ENCODE measurements around the gene LRMDA. TPM values are rescaled to one million over a fixed set of nuclear protein-coding genes. Genes with fewer than 3 reads are reported as not detected.

Gene LRMDA
- total and polyA plus RNA-seq, 2 of the 4 experiments (the other 2 are of a cell fraction): 0.07 TPM; not detected in 1

DNA sequence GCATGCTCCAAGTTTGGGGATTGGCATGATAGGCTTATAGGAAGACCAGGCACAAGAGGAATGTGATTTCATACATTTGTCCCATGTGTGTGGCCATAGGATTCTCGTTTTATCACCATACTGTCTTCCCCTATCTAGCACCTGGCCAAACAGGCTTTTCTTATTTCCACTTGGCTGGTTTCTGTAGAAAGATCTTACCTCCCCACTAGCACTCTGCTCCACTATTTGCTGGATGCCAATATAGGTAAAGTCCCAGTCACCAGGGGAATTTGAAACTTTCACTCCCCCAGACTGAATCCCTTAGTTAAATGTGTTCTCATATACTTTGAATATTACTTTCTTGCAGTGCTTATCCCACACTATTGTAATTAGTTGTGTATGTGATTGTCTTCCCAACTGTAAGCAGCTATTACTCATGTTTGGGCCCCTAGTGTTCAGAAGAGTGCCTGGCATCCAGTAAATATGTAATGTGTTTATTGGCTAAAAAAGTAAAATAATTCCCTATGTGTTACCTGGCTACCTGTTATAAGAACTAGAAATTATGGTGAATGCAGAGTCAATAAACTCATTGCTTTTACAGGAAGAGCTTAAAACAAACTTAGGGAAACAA lies 109.0 kb downstream of the LRMDA start:
- Histone ChIP-seq H3K4me1 (ENCODE audit: control insufficient read depth, insufficient read depth, low read length) (peaks cover 2% of the 10 kb centered on the region; the same call in 1 of the 2 replicates), H3K9ac (ENCODE audit: low read depth, low read length) (no peak overlapping the region), H3K14ac (replicated peaks; ENCODE audit: low read depth, low read length) (no peak overlapping the region), H4K91ac (ENCODE audit: insufficient read depth, low read depth, low read length) (no peak overlapping the region), H3K9me3 (ENCODE audit: control insufficient read depth, insufficient read depth, low read length) (no peaks in the 10 kb centered on the region), H3K4ac (ENCODE audit: low read depth, low read length) (no peak overlapping the region), H3K9me1 (ENCODE audit: insufficient read depth, low read length) (no peaks in the 10 kb centered on the region; the same call in 1 of the 2 replicates), H2AFZ (replicated peaks; ENCODE audit: low read length, poor library complexity) (no peak overlapping the region), H4K5ac (ENCODE audit: low read depth, low read length) (no peak overlapping the region), H4K8ac (ENCODE audit: low read depth in 2 of 2, low read length in 2 of 2) (no peak overlapping the region), H3K4me2 (ENCODE audit: low read depth, low read length) (no peak overlapping the region), H2BK15ac (ENCODE audit: low read depth, low read length) (no peak overlapping the region), H3K56ac (ENCODE audit: extremely low read depth, insufficient read depth, low read length) (no peak overlapping the region), H3K27me3 (ENCODE audit: control insufficient read depth, insufficient read depth, low read length) (peaks cover 10% of the 10 kb centered on the region), H3K79me1 (ENCODE audit: low read depth in 1 of 2, low read length in 2 of 2) (no peaks in the 10 kb centered on the region), H2BK20ac (ENCODE audit: low read depth, low read length) (no peak overlapping the region), H3K36me3 (ENCODE audit: control insufficient read depth, insufficient read depth, low read length) (no peaks in the 10 kb centered on the region), H2BK120ac (ENCODE audit: low read depth, low read length) (no peak overlapping the region), H4K20me1 (ENCODE audit: insufficient read depth, low read length) (no peaks in the 10 kb centered on the region), H2BK5ac (ENCODE audit: low read depth, low read length, poor library complexity, severe bottlenecking) (no peak overlapping the region), H2AK5ac (ENCODE audit: low read depth, low read length) (no peak overlapping the region), H3K27ac (ENCODE audit: insufficient read depth, low read length) (no peak overlapping the region), H3K23ac (ENCODE audit: low read depth, low read length) (no peak overlapping the region), H2AK9ac (replicated peaks; ENCODE audit: low read depth, low read length, poor library complexity) (no peak overlapping the region), H3K18ac (ENCODE audit: low read depth, low read length) (no peak overlapping the region), H3K4me3 (ENCODE audit: insufficient read depth, low read depth, low read length) (no peak overlapping the region)
- ATAC-seq (ENCODE audit: low read depth) (no peak), DNase-seq (no peak)
- intact Hi-C loops (cut with micrococcal nuclease) (no loop called here), in situ Hi-C loops (cut with MboI; ENCODE audit: low sequenced_read_pairs) (no loop called here), dilution Hi-C loops (cut with HindIII; ENCODE audit: low sequenced_read_pairs, unreplicated experiment) (no loop called here)
- no peak for TF ChIP-seq RAD21 (IDR thresholded peaks at IDR 0.05; ENCODE audit: low read length)
- BruUV-seq (replicated peaks): no TSS peak
- WGBS, 2 experiments (ENCODE audit: extremely low coverage in 2 of 2, insufficient read length in 1 of 2): no CpG with 5 or more reads among the region's 1 CpG
- CTCF ChIA-PET: no interaction called here
- POLR2A ChIA-PET (ENCODE audit: unreplicated experiment): no interaction called here

Measured in IMR-90 (cell line).